Rectal smooth muscle tissue (tissue), 1 donor: ENCODE data around the gene GPHB5.
"Not testable (repeated sequence)": the region's sequence is repeated elsewhere in the genome, so short reads cannot be mapped to it uniquely, and the experiment has no call there.

ENCODE experiments used
- H3K27ac ChIP-seq: one replicate; pipeline ENCODE4 v1.7.0; 2013; ENCODE audit warnings: low read depth, low read length, inconsistent platforms
- H3K27me3 ChIP-seq: one replicate; pipeline ENCODE4 v1.7.0; 2013; ENCODE audit warnings: low read length; ENCODE audit not compliant: control insufficient read depth, insufficient read depth
- H3K36me3 ChIP-seq: one replicate; pipeline ENCODE4 v1.7.0; 2013; ENCODE audit warnings: low read length; ENCODE audit not compliant: control insufficient read depth, insufficient read depth
- H3K4me1 ChIP-seq: one replicate; pipeline ENCODE4 v1.7.0; 2013; ENCODE audit warnings: low read length; ENCODE audit not compliant: control insufficient read depth, insufficient read depth
- H3K4me3 ChIP-seq: one replicate; pipeline ENCODE4 v1.7.0; 2013; ENCODE audit warnings: low read length
- H3K9ac ChIP-seq: one replicate; pipeline ENCODE4 v1.7.0; 2013; ENCODE audit warnings: low read length

The GPHB5 gene

GRCh38 chr14:63322472-63322871, 3.7 kb upstream of the GPHB5 start:
- no peaks in the 10 kb centered on the region for H3K4me1 ChIP-seq
- no peak overlapping the region for H3K9ac ChIP-seq
- no peaks in the 10 kb centered on the region for H3K36me3 ChIP-seq
- H3K4me3 ChIP-seq: no peak overlapping the region
- no peaks in the 10 kb centered on the region for H3K27me3 ChIP-seq
- no peak overlapping the region for H3K27ac ChIP-seq

GRCh38 chr14:63308723-63309317, 9.9 kb downstream of the GPHB5 start:
- Histone ChIP-seq H3K27ac (no peak overlapping the region), H3K27me3 (no peaks in the 10 kb centered on the region), H3K4me1 (no peaks in the 10 kb centered on the region), H3K36me3 (no peaks in the 10 kb centered on the region), H3K9ac (no peak overlapping the region), H3K4me3 (no peak overlapping the region)

- not testable (repeated sequence) for H3K36me3 ChIP-seq, H3K9ac ChIP-seq, H3K4me3 ChIP-seq, H3K4me1 ChIP-seq, H3K27me3 ChIP-seq, H3K27ac ChIP-seq
Measured at GRCh38 chr14:63304429-63304828, 14.3 kb downstream of the GPHB5 start.

DNA sequence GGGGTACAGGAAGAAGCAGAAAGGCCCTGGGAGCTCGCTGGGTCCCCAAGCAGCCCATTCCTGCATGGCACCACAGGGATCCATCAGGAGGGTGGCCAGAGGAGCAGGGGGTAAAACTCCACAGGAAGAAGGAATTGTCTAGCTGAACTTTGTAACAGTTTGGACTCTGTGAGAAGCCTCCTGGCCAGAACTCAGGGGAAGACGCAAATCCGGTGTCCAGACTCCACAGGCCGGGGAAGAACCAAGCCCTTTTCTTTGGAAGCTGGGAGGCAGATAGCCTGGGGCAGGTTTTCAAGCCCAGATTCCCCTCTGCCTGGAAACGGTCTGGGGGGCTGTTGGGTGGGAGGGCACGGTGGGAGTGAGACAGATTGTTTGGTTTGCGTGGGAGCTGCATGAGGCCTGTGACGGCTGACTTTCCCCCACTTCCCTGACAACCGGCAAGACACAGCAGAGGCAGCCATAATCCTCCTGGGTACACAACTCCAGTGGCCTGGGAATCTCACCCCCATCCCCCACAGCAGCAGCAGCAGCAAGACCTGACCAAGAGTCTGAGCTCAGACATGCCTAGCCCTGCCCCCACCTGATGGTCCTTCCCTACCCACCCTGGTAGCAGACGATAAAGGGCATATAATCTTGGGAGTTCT, 16.7 kb downstream of the GPHB5 start:
- no peak overlapping the region for H3K9ac ChIP-seq
- no peaks in the 10 kb centered on the region for H3K36me3 ChIP-seq
- H3K27ac ChIP-seq: no peak overlapping the region

DNA sequence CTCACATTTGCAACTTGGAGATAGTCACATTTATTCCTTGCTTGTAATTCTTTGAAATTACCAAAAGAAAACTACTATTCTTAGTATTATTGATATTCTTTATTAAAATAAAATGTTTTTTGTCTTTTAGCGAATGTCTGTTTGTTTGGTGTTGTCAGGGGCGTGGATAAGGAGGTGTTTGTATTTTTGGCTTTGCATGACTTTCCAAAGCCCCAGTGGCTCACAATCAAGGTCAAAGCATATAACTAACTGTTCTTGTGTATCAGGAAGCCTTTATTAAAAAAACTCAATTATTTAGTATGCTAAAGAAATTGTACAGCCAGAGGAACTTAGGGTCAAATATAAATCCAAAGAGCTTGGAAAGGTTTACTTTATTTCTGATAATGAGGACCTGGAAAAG, 17.9 kb downstream of the GPHB5 start:
- H3K36me3 ChIP-seq: no peaks in the 10 kb centered on the region
- no peak overlapping the region for H3K4me3 ChIP-seq
- no peak overlapping the region for H3K27ac ChIP-seq
- no peaks in the 10 kb centered on the region for H3K27me3 ChIP-seq
- H3K4me1 ChIP-seq: no peaks in the 10 kb centered on the region
- H3K9ac ChIP-seq: no peak overlapping the region

More for the DNA sequence above, 16.7 kb downstream of the GPHB5 start:
- Histone ChIP-seq H3K4me3 (no peak overlapping the region), H3K4me1 (no peaks in the 10 kb centered on the region), H3K27me3 (no peaks in the 10 kb centered on the region)

DNA sequence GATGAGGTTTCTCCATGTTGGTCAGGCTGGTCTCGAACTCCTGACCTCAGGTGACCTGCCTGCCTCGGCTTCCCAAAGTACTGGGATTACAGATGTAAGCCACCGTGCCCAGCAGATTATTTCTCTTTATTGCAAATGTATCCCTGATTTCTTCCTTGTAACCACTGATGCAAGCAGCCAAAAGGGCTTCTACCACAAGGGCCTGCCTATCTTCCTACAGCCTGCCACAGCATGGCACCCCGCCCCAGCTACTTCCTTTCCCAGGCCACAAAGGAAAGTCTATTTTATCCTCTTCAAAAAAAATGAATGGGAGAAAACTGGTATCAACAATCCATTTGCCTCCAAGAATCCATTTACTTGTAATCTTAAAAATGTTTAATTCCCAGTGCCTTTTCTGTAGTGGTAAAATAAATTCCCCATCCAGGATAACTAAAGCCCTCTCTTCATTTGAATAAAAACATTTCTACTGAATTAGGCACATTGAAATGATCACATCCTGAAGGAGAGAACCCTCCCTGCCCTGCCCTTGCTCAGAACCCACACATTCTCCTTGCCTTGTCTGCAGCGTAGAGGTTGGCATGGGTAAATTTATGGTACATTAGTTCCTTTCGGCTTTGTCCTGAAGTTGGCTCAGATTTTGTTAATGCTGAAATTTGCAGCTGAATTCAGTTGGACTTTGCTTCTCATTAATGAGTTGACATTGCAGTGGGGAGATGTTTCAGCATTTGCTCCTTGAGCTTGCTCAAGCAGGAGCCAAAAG, 19.2 kb downstream of the GPHB5 start:
- Histone ChIP-seq H3K27me3 (no peaks in the 10 kb centered on the region), H3K4me1 (no peaks in the 10 kb centered on the region), H3K9ac (no peak overlapping the region), H3K27ac (no peak overlapping the region), H3K36me3 (no peaks in the 10 kb centered on the region), H3K4me3 (no peak overlapping the region)

- H3K27me3 ChIP-seq: no peaks in the 10 kb centered on the region
- no peaks in the 10 kb centered on the region for H3K4me1 ChIP-seq
- H3K9ac ChIP-seq: no peak overlapping the region
- H3K36me3 ChIP-seq: no peaks in the 10 kb centered on the region
- no peak overlapping the region for H3K27ac ChIP-seq
- H3K4me3 ChIP-seq: no peak overlapping the region
Measured at GRCh38 chr14:63297372-63298063, 21.2 kb downstream of the GPHB5 start.

DNA sequence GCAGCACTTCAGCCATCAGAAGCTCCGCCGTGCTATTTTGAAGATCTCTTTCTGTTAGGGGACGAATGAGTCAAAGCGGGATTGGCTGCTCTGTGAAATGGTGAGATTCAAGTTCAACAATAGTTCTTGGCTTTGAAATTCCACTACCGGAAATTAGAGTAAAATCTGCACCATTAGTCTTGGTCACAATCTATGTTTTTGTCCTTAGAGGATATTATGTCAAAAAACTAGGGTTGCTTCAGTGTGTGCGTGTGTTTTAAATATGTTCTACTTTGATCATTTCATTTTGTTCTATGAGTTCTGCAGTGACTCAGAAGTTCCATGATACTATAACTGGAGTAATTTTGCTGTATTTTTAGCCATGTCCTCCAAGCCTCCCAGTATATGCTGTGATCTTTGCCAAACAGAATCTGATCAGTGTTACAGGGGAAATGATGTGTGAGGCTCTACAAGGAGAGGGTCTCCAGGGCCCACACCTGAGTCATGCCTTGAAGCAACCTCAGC, 22.6 kb downstream of the GPHB5 start:
- Histone ChIP-seq H3K27ac (no peak overlapping the region), H3K36me3 (no peaks in the 10 kb centered on the region), H3K4me3 (no peak overlapping the region), H3K9ac (no peak overlapping the region), H3K27me3 (no peaks in the 10 kb centered on the region), H3K4me1 (no peaks in the 10 kb centered on the region)

DNA sequence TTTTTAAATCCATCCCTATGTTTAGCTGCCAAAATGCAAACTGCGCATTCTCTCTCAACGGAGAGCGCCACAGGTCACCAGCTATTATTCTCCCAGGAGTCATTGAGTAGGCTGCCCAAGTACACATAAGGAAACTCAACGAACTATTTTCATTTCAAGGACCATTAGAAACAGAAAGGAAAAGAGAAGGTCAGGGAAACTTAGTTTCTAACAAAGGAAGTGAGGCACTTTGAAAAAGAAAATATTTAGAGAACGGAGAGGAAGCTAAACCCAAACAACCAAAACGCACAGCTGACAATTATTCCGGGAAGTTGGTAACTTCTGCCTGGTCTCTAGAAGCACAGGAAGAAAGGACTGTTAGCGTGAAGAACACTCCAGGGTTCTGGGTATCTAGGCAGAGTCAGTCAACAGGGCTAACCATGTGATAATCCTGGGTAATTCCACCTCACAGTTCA, 23.5 kb downstream of the GPHB5 start:
- Histone ChIP-seq H3K36me3 (no peaks in the 10 kb centered on the region), H3K27ac (no peak overlapping the region), H3K9ac (no peak overlapping the region), H3K27me3 (no peaks in the 10 kb centered on the region), H3K4me1 (no peaks in the 10 kb centered on the region), H3K4me3 (no peak overlapping the region)

DNA sequence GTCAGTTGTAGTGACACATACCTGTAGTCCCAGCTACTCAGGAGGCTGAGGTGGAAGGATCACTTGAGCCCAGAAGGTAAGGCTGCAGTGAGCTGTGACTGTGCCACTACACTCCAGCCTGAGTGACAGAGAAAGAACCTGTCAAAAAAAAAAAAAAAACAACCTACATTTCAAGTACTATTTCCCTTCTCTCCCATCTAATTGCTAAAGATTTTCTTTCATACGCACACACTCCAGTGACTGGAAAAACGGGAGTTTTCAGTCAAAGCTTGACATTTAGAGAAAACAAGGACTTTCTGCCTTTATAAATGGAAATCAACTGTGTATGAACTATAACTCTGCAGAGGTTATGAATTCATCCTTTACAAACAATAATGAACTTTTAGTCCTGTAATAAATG, 25.9 kb downstream of the GPHB5 start:
- H3K36me3 ChIP-seq: no peaks in the 10 kb centered on the region
- no peaks in the 10 kb centered on the region for H3K4me1 ChIP-seq

GRCh38 chr14:63290741-63291430, 27.8 kb downstream of the GPHB5 start:
- no peak overlapping the region for H3K4me3 ChIP-seq

More for the DNA sequence above, 25.9 kb downstream of the GPHB5 start:
- H3K27me3 ChIP-seq: no peaks in the 10 kb centered on the region
- H3K27ac ChIP-seq: no peak overlapping the region
- no peak overlapping the region for H3K4me3 ChIP-seq
- H3K9ac ChIP-seq: no peak overlapping the region

GRCh38 chr14:63288853-63289252, 29.9 kb downstream of the GPHB5 start:
- no peaks in the 10 kb centered on the region for H3K27me3 ChIP-seq
- no peaks in the 10 kb centered on the region for H3K36me3 ChIP-seq
- H3K27ac ChIP-seq: no peak overlapping the region
- H3K9ac ChIP-seq: no peak overlapping the region
- H3K4me1 ChIP-seq: peaks cover 10% of the 10 kb centered on the region
- no peak overlapping the region for H3K4me3 ChIP-seq

More at GRCh38 chr14:63290741-63291430, 27.8 kb downstream of the GPHB5 start:
- Histone ChIP-seq H3K4me1 (no peaks in the 10 kb centered on the region), H3K9ac (no peak overlapping the region), H3K36me3 (no peaks in the 10 kb centered on the region), H3K27ac (no peak overlapping the region), H3K27me3 (no peaks in the 10 kb centered on the region)
